GM12892 (cell line): Measurements from ENCODE around the gene AIF1.

ENCODE experiments used
- POLR2A ChIP-seq: IDR thresholded peaks from 2 replicates; pipeline ENCODE4 v1.6.1; 2011; ENCODE audit warnings: low read depth, low read length, control low read depth
- TAF1 ChIP-seq: IDR thresholded peaks from 2 replicates; pipeline ENCODE4 v1.6.1; 2011; ENCODE audit warnings: low read depth, mild to moderate bottlenecking, control low read depth, low read length, borderline replicate concordance

- TF ChIP-seq POLR2A (no peak), TAF1 (no peak; the same call in 1 of the 2 replicates)
These were observed 49.9 kb downstream of the AIF1 start, which contains the start of gene GPANK1 for GRCh38 chr6:31664790-31665500.
